OCI-LY1 (cell line): ENCODE measurements around the gene SPIN1.
"Not testable (repeated sequence)": the region's sequence is repeated elsewhere in the genome, so short reads cannot be mapped to it uniquely, and the experiment has no call there.

Experiments used
- H2AFZ ChIP-seq: fragments of 200-600 bp; sonication (generic), shearing (Covaris generic); 2 replicates; pipeline ENCODE4 v1.6.0; 2014; ENCODE audit warnings: antibody characterized with exemption, mild to moderate bottlenecking, low read length
- H3F3A ChIP-seq: fragments of 200-600 bp; sonication (generic), shearing (Covaris generic); 2 replicates; pipeline ENCODE4 v1.6.0; 2014; ENCODE audit warnings: mild to moderate bottlenecking, antibody characterized with exemption, low read length, moderate library complexity; ENCODE audit not compliant: insufficient read depth
- H3K27ac ChIP-seq: fragments of 200-600 bp; sonication (generic); 2 replicates; pipeline ENCODE4 v1.5.1; 2014; ENCODE audit warnings: low read length, mixed run types, mild to moderate bottlenecking, low read depth; ENCODE audit not compliant: poor library complexity, severe bottlenecking
- H3K27me3 ChIP-seq: fragments of 200-600 bp; sonication (generic); 2 replicates; pipeline ENCODE4 v1.6.0; 2014; ENCODE audit warnings: antibody characterized with exemption, mild to moderate bottlenecking, low read length, moderate library complexity; ENCODE audit not compliant: insufficient read depth
- H3K36me3 ChIP-seq: fragments of 200-600 bp; sonication (generic); 2 replicates; pipeline ENCODE4 v1.6.1; 2014; ENCODE audit warnings: mild to moderate bottlenecking, antibody characterized with exemption, low read length, moderate library complexity, mixed read lengths; ENCODE audit not compliant: insufficient read depth
- H3K4me1 ChIP-seq: fragments of 200-600 bp; sonication (generic); 2 replicates; pipeline ENCODE4 v1.5.1; 2014; ENCODE audit warnings: mild to moderate bottlenecking, low read length, moderate library complexity; ENCODE audit not compliant: insufficient read depth, severe bottlenecking
- H3K4me2 ChIP-seq: fragments of 200-600 bp; sonication (generic), shearing (Covaris generic); 2 replicates; pipeline ENCODE4 v1.6.1; 2014; ENCODE audit warnings: low read length
- H3K4me3 ChIP-seq: fragments of 200-600 bp; sonication (generic); 2 replicates; pipeline ENCODE4 v1.5.1; 2014; ENCODE audit warnings: low read length, low read depth, mild to moderate bottlenecking, mixed read lengths; ENCODE audit not compliant: poor library complexity, severe bottlenecking
- H3K79me2 ChIP-seq: fragments of 200-600 bp; shearing (Covaris generic); 2 replicates; pipeline ENCODE4 v1.6.1; 2016; ENCODE audit warnings: mixed run types, low read length, mixed read lengths; ENCODE audit not compliant: insufficient read depth
- H3K9ac ChIP-seq: fragments of 200-600 bp; sonication (generic), shearing (Covaris generic); 2 replicates; pipeline ENCODE4 v1.6.1; 2014; ENCODE audit warnings: mild to moderate bottlenecking, low read length, mixed read lengths
- H3K9me2 ChIP-seq: fragments of 200-600 bp; sonication (generic), shearing (Covaris generic); 2 replicates; pipeline ENCODE4 v1.6.1; 2014; ENCODE audit warnings: low read depth, mild to moderate bottlenecking, low read length, mixed read lengths
- H3K9me3 ChIP-seq: fragments of 200-600 bp; shearing (Covaris generic); 2 replicates; pipeline ENCODE4 v1.6.1; 2014; ENCODE audit warnings: low read length, mixed read lengths
- H4K20me1 ChIP-seq: fragments of 200-600 bp; sonication (generic), shearing (Covaris generic); 2 replicates; pipeline ENCODE4 v1.6.0; 2016; ENCODE audit warnings: mild to moderate bottlenecking, low read length; ENCODE audit not compliant: insufficient read depth
- CTCF ChIP-seq: fragments of 200-600 bp; sonication (generic), shearing (Covaris generic); IDR thresholded peaks from 2 replicates; pipeline ENCODE4 v1.5.1; 2017; ENCODE audit warnings: mild to moderate bottlenecking, antibody characterized with exemption, low read length, moderate library complexity, mixed read lengths
- EZH2 ChIP-seq: fragments of 200-600 bp; sonication (generic), shearing (Covaris generic); IDR thresholded peaks from 2 replicates; pipeline ENCODE4 v1.8.0; 2017; ENCODE audit warnings: borderline replicate concordance, mixed run types, mild to moderate bottlenecking, antibody characterized with exemption, low read length, moderate library complexity, mixed read lengths

Gene SPIN1

GRCh38 chr9:88379352-88379751, 8.9 kb upstream of the SPIN1 start:
- Histone ChIP-seq H3K4me3 (no peak overlapping the region), H3K9ac (no peak overlapping the region)

GRCh38 chr9:88380118-88380517, 8.1 kb upstream of the SPIN1 start:
- no peaks in the 10 kb centered on the region for H3K9me3 ChIP-seq
- no peaks in the 10 kb centered on the region for H3K27me3 ChIP-seq
- no peaks in the 10 kb centered on the region for H3K79me2 ChIP-seq
- H3K4me2 ChIP-seq, result no peak overlapping the region
- no peaks in the 10 kb centered on the region for H3F3A ChIP-seq
- H3K27ac ChIP-seq, result no peak overlapping the region
- no peaks in the 10 kb centered on the region for H4K20me1 ChIP-seq
- no peak overlapping the region for H3K9ac ChIP-seq
- H3K4me1 ChIP-seq, result no peaks in the 10 kb centered on the region
- no peaks in the 10 kb centered on the region for H3K9me2 ChIP-seq
- no peak overlapping the region for H3K4me3 ChIP-seq
- no peak overlapping the region for H2AFZ ChIP-seq
- TF ChIP-seq CTCF, result no peak
- no peak for TF ChIP-seq EZH2
- H3K36me3 ChIP-seq, result no peaks in the 10 kb centered on the region

More at GRCh38 chr9:88379352-88379751, 8.9 kb upstream of the SPIN1 start:
- Histone ChIP-seq H2AFZ (no peak overlapping the region), H3K36me3 (no peaks in the 10 kb centered on the region), H3K79me2 (no peaks in the 10 kb centered on the region), H3K27me3 (no peaks in the 10 kb centered on the region), H3K9me2 (no peaks in the 10 kb centered on the region), H3K27ac (no peak overlapping the region), H3K4me1 (no peaks in the 10 kb centered on the region), H4K20me1 (no peaks in the 10 kb centered on the region), H3K9me3 (no peaks in the 10 kb centered on the region), H3F3A (no peaks in the 10 kb centered on the region), H3K4me2 (no peak overlapping the region)
- TF ChIP-seq EZH2, result no peak
- TF ChIP-seq CTCF, result no peak

- H3K9me2 ChIP-seq, H2AFZ ChIP-seq, H3K27ac ChIP-seq, H3K4me3 ChIP-seq, H3K9ac ChIP-seq, H3K4me1 ChIP-seq, H4K20me1 ChIP-seq, H3K27me3 ChIP-seq, H3F3A ChIP-seq, H3K9me3 ChIP-seq, H3K4me2 ChIP-seq, H3K79me2 ChIP-seq, H3K36me3 ChIP-seq: not testable (repeated sequence)
Measured at GRCh38 chr9:88381322-88381721, 6.9 kb upstream of the SPIN1 start.

- H4K20me1 ChIP-seq, result no peaks in the 10 kb centered on the region
- H3F3A ChIP-seq, result no peaks in the 10 kb centered on the region
- no peaks in the 10 kb centered on the region for H3K79me2 ChIP-seq
- H3K9ac ChIP-seq, result no peak overlapping the region
- H3K4me1 ChIP-seq, result peaks cover 7% of the 10 kb centered on the region
- no peak overlapping the region for H3K27ac ChIP-seq
- no peak overlapping the region for H2AFZ ChIP-seq
- H3K9me3 ChIP-seq, result no peaks in the 10 kb centered on the region
- H3K4me3 ChIP-seq, result no peak overlapping the region
- no peaks in the 10 kb centered on the region for H3K27me3 ChIP-seq
- H3K4me2 ChIP-seq, result no peak overlapping the region
- TF ChIP-seq EZH2 (no peak), CTCF (no peak)
- no peaks in the 10 kb centered on the region for H3K36me3 ChIP-seq
- H3K9me2 ChIP-seq, result no peaks in the 10 kb centered on the region
Measured at GRCh38 chr9:88383176-88383575, 5.1 kb upstream of the SPIN1 start.

GRCh38 chr9:88386137-88386536, 2.1 kb upstream of the SPIN1 start:
- not testable (repeated sequence) for H2AFZ ChIP-seq, H3K27ac ChIP-seq, H3K4me3 ChIP-seq, H3K9me2 ChIP-seq, H3K36me3 ChIP-seq, H4K20me1 ChIP-seq, H3K9me3 ChIP-seq, H3K27me3 ChIP-seq, H3K4me2 ChIP-seq, H3F3A ChIP-seq, H3K9ac ChIP-seq
- peaks cover 18% of the 10 kb centered on the region; the same call in 1 of the 2 replicates for H3K79me2 ChIP-seq
- peaks cover 17% of the 10 kb centered on the region for H3K4me1 ChIP-seq
